GM12874 (cell line): ENCODE data around the gene TMED8.

Source experiments
- CTCF ChIP-seq: IDR thresholded peaks from 2 replicates; pipeline ENCODE4 v1.5.1; 2011; ENCODE audit warnings: low read depth, mild to moderate bottlenecking, control low read depth, low read length, moderate library complexity; ENCODE audit not compliant: insufficient read depth

TMED8 gene

GRCh38 chr14:77376771-77377501 is at the start of gene TMED8, which contains the start of gene SAMD15:
TSS of gene TMED8 (minus strand) at chr14:77377094. CDS start at chr14:77377053, 41 bp downstream.
TSS of gene SAMD15 (plus strand) at chr14:77377379. CDS start at chr14:77377419, 40 bp downstream.
- peak; percentile 28; the same call in 1 of the 2 replicates for TF ChIP-seq CTCF

- no peak for TF ChIP-seq CTCF
Measured at GRCh38 chr14:77426396-77426795, 49.5 kb upstream of the TMED8 start.

- TF ChIP-seq CTCF: no peak
Measured at GRCh38 chr14:77424862-77425261, 48.0 kb upstream of the TMED8 start.

GRCh38 chr14:77423423-77423822 is 46.5 kb upstream of the TMED8 start, which contains the start of gene NOXRED1:
TSS of gene NOXRED1 (minus strand) at chr14:77423523. CDS start at chr14:77422889, 634 bp downstream.
- no peak for TF ChIP-seq CTCF

GRCh38 chr14:77421201-77421600 is 44.3 kb upstream of the TMED8 start:
- no peak for TF ChIP-seq CTCF

GRCh38 chr14:77416836-77417235 is 39.9 kb upstream of the TMED8 start:
- TF ChIP-seq CTCF: no peak

GRCh38 chr14:77409131-77409533 is 32.2 kb upstream of the TMED8 start:
- peak; percentile 15; the same call in 1 of the 2 replicates for TF ChIP-seq CTCF
